ENCODE measurements around the gene SLC9A6. TPM values are rescaled to one million over a fixed set of nuclear protein-coding genes. Genes with fewer than 3 reads are reported as not detected.

Gene SLC9A6
- total and polyA plus RNA-seq, 9 of the 15 experiments (the other 6 are each of a cell fraction or from before 2014, with no cell fraction given) = 3.7 to 13.9 (median 9.9) TPM

DNA sequence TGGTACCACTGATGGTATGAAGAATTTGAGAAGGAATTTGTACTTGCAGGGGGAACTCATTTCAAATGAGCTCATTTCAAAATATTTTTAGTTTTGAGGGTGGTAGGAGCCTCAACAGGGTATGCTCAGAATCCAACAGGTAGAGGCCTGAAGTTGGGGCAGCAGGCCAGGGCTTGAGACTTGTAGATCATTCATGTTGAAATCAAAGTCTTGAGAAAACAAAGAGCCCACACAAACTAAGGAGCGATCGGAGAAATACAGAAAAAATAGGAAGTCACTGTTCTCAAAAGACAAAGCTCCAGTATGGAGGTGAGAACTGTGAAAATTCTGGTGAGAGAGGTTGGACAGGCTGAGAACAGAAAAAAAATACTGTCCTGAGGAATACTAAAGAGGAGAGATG lies 979 bp upstream of the SLC9A6 start:
- Histone ChIP-seq H2AFZ (ENCODE audit: low read depth, low read length) (peak overlapping the region; percentile 96), H3K4me3 (peak overlapping the region; percentile 82; the same call in 1 of the 2 replicates), H3K9ac (ENCODE audit: insufficient read depth in 1 of 2, low read depth in 2 of 2, low read length in 2 of 2) (peak overlapping the region in 1 of 2 experiments; percentile 70; a peak in 2 of 4 replicates), H3K27me3 (ENCODE audit: control insufficient read depth in 2 of 2, insufficient read depth in 2 of 2, low read length in 2 of 2) (no peaks in the 10 kb centered on the region), H4K20me1 (replicated peaks; ENCODE audit: control insufficient read depth, insufficient read depth, low read length) (no peaks in the 10 kb centered on the region), H3K36me3 (ENCODE audit: control insufficient read depth, insufficient read depth, low read length) (no peaks in the 10 kb centered on the region), H3K4me2 (ENCODE audit: insufficient read depth, low read length) (peak overlapping the region; percentile 90), H3K9me1 (ENCODE audit: control insufficient read depth, insufficient read depth, low read length) (no peaks in the 10 kb centered on the region), H3K27ac (ENCODE audit: extremely low read depth, low read depth, low read length) (peak overlapping the region; percentile 71; the same call in 1 of the 3 replicates), H3K4me1 (replicated peaks in 1 of 2; ENCODE audit: control insufficient read depth in 2 of 2, insufficient read depth in 2 of 2, low read length in 2 of 2) (peaks cover 7 to 34% of the 10 kb centered on the region in 2 experiments), H3K79me2 (ENCODE audit: control insufficient read depth, insufficient read depth, low read length) (peaks cover 28% of the 10 kb centered on the region), H3K9me3 (replicated peaks; ENCODE audit: control insufficient read depth, insufficient read depth, low read depth, low read length) (no peaks in the 10 kb centered on the region)
- intact Hi-C loops (cut with micrococcal nuclease) (no loop called here), in situ Hi-C loops (cut with MboI) (no loop called here)
- WGBS (ENCODE audit: insufficient coverage, low coverage, missing lambda C conversion rate) = 11% methylated on average over 2 of the region's 2 CpGs
- ChIA-PET CTCF (ENCODE audit: low intra/inter-chr PET ratio) (no interaction called here), POLR2A (interaction anchor here (1.9 kb wide), 1 partner anchor 10 kb away, joined by 9 read pairs; the partner anchor contains the start of gene MMGT1)
- TF ChIP-seq THRAP3 (IDR thresholded peaks at IDR 0.05; ENCODE audit: borderline replicate concordance) = no peak
- no peak for TF ChIP-seq NR2C2 (CRISPR knock-in tag; IDR thresholded peaks at IDR 0.05)
- peak; percentile 59; the same call in 1 of the 2 replicates for TF ChIP-seq NR2C2 (tag; IDR thresholded peaks at IDR 0.05)
- ATAC-seq = no peak
- DNase-seq (ENCODE audit: extremely low read depth in 1 of 4, low spot score in 3 of 4) = no peak
- BruUV-seq (replicated peaks) = no TSS peak
- FAIRE-seq = no peak

GRCh38 chrX:135984791-135985156 lies 461 bp upstream of the SLC9A6 start:
- H3K36me3 ChIP-seq (ENCODE audit: control insufficient read depth, insufficient read depth, low read length) = no peaks in the 10 kb centered on the region
- CTCF ChIA-PET (ENCODE audit: low intra/inter-chr PET ratio) = no interaction called here
- H3K4me2 ChIP-seq (ENCODE audit: insufficient read depth, low read length) = peak overlapping the region; percentile 90
- intact Hi-C loops (cut with micrococcal nuclease) = no loop called here
- TF ChIP-seq ZNF778 (CRISPR knock-in tag; IDR thresholded peaks at IDR 0.05) (no peak), GATAD2A (IDR thresholded peaks at IDR 0.05) (no peak), NR2C2 (CRISPR knock-in tag; IDR thresholded peaks at IDR 0.05) (no peak), NR2C2 (tag; IDR thresholded peaks at IDR 0.05) (peak; percentile 49), RCOR1 (IDR thresholded peaks at IDR 0.05; ENCODE audit: borderline replicate concordance in 1 of 2, low read depth in 2 of 2, low read length in 2 of 2) (no peak), TBL1XR1 (IDR thresholded peaks at IDR 0.05; ENCODE audit: low read length in 2 of 2) (no peak), PPARD (CRISPR knock-in tag; IDR thresholded peaks at IDR 0.05) (no peak), DPF2 (IDR thresholded peaks at IDR 0.05) (peak; percentile 21; the same call in 1 of the 2 replicates), HDAC1 (IDR thresholded peaks at IDR 0.05) (no peak)
- TF ChIP-seq, protein P1, sequence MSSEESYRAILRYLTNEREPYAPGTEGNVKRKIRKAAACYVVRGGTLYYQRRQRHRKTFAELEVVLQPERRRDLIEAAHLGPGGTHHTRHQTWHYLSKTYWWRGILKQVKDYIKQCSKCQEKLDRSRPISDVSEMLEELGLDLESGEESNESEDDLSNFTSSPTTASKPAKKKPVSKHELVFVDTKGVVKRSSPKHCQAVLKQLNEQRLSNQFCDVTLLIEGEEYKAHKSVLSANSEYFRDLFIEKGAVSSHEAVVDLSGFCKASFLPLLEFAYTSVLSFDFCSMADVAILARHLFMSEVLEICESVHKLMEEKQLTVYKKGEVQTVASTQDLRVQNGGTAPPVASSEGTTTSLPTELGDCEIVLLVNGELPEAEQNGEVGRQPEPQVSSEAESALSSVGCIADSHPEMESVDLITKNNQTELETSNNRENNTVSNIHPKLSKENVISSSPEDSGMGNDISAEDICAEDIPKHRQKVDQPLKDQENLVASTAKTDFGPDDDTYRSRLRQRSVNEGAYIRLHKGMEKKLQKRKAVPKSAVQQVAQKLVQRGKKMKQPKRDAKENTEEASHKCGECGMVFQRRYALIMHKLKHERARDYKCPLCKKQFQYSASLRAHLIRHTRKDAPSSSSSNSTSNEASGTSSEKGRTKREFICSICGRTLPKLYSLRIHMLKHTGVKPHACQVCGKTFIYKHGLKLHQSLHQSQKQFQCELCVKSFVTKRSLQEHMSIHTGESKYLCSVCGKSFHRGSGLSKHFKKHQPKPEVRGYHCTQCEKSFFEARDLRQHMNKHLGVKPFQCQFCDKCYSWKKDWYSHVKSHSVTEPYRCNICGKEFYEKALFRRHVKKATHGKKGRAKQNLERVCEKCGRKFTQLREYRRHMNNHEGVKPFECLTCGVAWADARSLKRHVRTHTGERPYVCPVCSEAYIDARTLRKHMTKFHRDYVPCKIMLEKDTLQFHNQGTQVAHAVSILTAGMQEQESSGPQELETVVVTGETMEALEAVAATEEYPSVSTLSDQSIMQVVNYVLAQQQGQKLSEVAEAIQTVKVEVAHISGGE (CRISPR knock-in tag; IDR thresholded peaks at IDR 0.05) = no peak
- peak overlapping the region; percentile 82 for H3K4me3 ChIP-seq
- in situ Hi-C loops (cut with MboI) = no loop called here
- no peaks in the 10 kb centered on the region for H4K20me1 ChIP-seq (replicated peaks; ENCODE audit: control insufficient read depth, insufficient read depth, low read length)
- H3K27ac ChIP-seq (ENCODE audit: extremely low read depth, low read depth, low read length) = peak overlapping the region; percentile 71
- H3K4me1 ChIP-seq (replicated peaks in 1 of 2; ENCODE audit: control insufficient read depth in 2 of 2, insufficient read depth in 2 of 2, low read length in 2 of 2) = peaks cover 7 to 34% of the 10 kb centered on the region in 2 experiments
- DNase-seq (ENCODE audit: extremely low read depth in 1 of 4, low spot score in 3 of 4) = peak in 1 of 4 experiments; percentile 4
- H3K9ac ChIP-seq (ENCODE audit: insufficient read depth in 1 of 2, low read depth in 2 of 2, low read length in 2 of 2) = peak overlapping the region; percentile 70 to 98; a peak in 3 of 4 replicates
- POLR2A ChIA-PET = interaction anchor here (1.0 to 1.9 kb wide), 2 partner anchors 8 to 11 kb away, joined by 4 to 9 read pairs; partner anchors contain the start of gene MMGT1
- H2AFZ ChIP-seq (ENCODE audit: low read depth, low read length) = peak overlapping the region; percentile 96
- H3K9me3 ChIP-seq (replicated peaks; ENCODE audit: control insufficient read depth, insufficient read depth, low read depth, low read length) = no peaks in the 10 kb centered on the region
- peaks cover 33% of the 10 kb centered on the region for H3K79me2 ChIP-seq (ENCODE audit: control insufficient read depth, insufficient read depth, low read length)
- no peaks in the 10 kb centered on the region for H3K27me3 ChIP-seq (ENCODE audit: control insufficient read depth in 2 of 2, insufficient read depth in 2 of 2, low read length in 2 of 2)
- no peak for ATAC-seq
- H3K9me1 ChIP-seq (ENCODE audit: control insufficient read depth, insufficient read depth, low read length) = no peaks in the 10 kb centered on the region
- BruUV-seq (replicated peaks) = no TSS peak
- no peak for FAIRE-seq
- 4% methylated on average over 7 of the region's 7 CpGs for WGBS (ENCODE audit: insufficient coverage, low coverage, missing lambda C conversion rate)

Data from K562 (cell line).